ENCODE measurements around the gene VPS33B. TPM values are rescaled to one million over a fixed set of nuclear protein-coding genes. Genes with fewer than 3 reads are reported as not detected.

The VPS33B gene
- total and polyA plus RNA-seq, 2 of the 13 experiments (the other 11 are each of a cell fraction or from before 2014, with no cell fraction given), result 15.8 to 16.5 TPM

DNA sequence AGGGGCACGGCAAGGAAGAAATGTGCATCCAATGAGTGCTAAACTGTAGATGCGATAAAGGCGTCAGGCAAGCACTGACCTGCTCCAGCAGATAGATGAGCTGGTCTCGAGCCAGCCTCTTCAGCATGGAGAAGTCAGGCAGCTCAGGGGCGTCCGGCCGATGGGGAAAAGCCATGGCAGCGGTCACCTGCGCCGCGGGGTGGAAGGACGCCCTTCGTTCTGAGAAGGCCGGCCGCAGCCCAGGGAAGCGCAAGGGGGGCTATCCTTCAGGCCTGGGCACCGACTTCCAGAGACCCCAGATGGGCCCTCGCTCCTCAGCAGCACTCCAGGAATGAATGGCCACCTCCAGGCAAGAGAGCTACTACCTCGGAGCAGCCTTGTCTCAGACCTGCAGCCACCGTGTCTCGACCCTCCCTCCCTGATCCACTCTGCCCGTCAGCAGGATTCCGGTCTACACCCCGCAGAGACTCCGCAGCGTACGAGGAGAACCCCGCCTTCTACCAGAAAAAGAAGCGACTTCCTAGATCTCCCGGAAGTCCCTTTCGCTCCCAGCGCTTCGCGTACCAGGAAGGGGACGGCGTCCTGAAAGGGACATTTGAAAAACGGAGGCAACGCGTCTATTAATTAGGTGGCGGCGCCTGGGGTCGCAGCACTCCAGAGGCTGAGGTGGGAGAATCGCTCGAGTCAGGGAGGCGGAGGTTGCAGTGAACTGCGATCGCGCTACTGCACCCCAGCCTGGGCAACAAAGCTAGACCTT, at the start of gene VPS33B (continued):
- TF ChIP-seq, protein P1, sequence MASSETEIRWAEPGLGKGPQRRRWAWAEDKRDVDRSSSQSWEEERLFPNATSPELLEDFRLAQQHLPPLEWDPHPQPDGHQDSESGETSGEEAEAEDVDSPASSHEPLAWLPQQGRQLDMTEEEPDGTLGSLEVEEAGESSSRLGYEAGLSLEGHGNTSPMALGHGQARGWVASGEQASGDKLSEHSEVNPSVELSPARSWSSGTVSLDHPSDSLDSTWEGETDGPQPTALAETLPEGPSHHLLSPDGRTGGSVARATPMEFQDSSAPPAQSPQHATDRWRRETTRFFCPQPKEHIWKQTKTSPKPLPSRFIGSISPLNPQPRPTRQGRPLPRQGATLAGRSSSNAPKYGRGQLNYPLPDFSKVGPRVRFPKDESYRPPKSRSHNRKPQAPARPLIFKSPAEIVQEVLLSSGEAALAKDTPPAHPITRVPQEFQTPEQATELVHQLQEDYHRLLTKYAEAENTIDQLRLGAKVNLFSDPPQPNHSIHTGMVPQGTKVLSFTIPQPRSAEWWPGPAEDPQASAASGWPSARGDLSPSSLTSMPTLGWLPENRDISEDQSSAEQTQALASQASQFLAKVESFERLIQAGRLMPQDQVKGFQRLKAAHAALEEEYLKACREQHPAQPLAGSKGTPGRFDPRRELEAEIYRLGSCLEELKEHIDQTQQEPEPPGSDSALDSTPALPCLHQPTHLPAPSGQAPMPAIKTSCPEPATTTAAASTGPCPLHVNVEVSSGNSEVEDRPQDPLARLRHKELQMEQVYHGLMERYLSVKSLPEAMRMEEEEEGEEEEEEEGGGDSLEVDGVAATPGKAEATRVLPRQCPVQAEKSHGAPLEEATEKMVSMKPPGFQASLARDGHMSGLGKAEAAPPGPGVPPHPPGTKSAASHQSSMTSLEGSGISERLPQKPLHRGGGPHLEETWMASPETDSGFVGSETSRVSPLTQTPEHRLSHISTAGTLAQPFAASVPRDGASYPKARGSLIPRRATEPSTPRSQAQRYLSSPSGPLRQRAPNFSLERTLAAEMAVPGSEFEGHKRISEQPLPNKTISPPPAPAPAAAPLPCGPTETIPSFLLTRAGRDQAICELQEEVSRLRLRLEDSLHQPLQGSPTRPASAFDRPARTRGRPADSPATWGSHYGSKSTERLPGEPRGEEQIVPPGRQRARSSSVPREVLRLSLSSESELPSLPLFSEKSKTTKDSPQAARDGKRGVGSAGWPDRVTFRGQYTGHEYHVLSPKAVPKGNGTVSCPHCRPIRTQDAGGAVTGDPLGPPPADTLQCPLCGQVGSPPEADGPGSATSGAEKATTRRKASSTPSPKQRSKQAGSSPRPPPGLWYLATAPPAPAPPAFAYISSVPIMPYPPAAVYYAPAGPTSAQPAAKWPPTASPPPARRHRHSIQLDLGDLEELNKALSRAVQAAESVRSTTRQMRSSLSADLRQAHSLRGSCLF (CRISPR knock-in tag; IDR thresholded peaks at IDR 0.05; ENCODE audit: borderline replicate concordance), result no peak
- TF ChIP-seq ISL2 (CRISPR knock-in tag; IDR thresholded peaks at IDR 0.05) (no peak), ZNF124 (CRISPR knock-in tag; IDR thresholded peaks at IDR 0.05) (0 out of 2 replicates have a peak, but pooled peaks have one; percentile 23), ZNF34 (CRISPR knock-in tag; IDR thresholded peaks at IDR 0.05; ENCODE audit: borderline replicate concordance) (no peak), ZNF878 (CRISPR knock-in tag; IDR thresholded peaks at IDR 0.05) (0 out of 2 replicates have a peak, but pooled peaks have one; percentile 57), MXD4 (CRISPR knock-in tag; IDR thresholded peaks at IDR 0.05) (0 out of 2 replicates have a peak, but pooled peaks have one; percentile 45), ZNF660 (CRISPR knock-in tag; IDR thresholded peaks at IDR 0.05; ENCODE audit: borderline replicate concordance, low read depth) (no peak), ZNF747 (CRISPR knock-in tag; IDR thresholded peaks at IDR 0.05; ENCODE audit: borderline replicate concordance) (peak; percentile 54; the same call in 1 of the 2 replicates), THAP11 (CRISPR knock-in tag; IDR thresholded peaks at IDR 0.05) (peak; percentile 92), ZNF331 (CRISPR knock-in tag; IDR thresholded peaks at IDR 0.05) (peak; percentile 52; the same call in 1 of the 2 replicates)
- TF ChIP-seq, protein P2, sequence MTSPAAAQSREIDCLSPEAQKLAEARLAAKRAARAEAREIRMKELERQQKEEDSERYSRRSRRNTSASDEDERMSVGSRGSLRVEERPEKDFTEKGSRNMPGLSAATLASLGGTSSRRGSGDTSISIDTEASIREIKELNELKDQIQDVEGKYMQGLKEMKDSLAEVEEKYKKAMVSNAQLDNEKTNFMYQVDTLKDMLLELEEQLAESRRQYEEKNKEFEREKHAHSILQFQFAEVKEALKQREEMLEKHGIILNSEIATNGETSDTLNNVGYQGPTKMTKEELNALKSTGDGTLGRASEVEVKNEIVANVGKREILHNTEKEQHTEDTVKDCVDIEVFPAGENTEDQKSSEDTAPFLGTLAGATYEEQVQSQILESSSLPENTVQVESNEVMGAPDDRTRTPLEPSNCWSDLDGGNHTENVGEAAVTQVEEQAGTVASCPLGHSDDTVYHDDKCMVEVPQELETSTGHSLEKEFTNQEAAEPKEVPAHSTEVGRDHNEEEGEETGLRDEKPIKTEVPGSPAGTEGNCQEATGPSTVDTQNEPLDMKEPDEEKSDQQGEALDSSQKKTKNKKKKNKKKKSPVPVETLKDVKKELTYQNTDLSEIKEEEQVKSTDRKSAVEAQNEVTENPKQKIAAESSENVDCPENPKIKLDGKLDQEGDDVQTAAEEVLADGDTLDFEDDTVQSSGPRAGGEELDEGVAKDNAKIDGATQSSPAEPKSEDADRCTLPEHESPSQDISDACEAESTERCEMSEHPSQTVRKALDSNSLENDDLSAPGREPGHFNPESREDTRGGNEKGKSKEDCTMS (CRISPR knock-in tag; conservative IDR thresholded peaks at IDR 0.05), result no peak
- TF ChIP-seq, protein P3, sequence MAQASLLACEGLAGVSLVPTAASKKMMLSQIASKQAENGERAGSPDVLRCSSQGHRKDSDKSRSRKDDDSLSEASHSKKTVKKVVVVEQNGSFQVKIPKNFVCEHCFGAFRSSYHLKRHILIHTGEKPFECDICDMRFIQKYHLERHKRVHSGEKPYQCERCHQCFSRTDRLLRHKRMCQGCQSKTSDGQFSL (CRISPR knock-in tag; IDR thresholded peaks at IDR 0.05), result no peak
- TF ChIP-seq, protein P4, sequence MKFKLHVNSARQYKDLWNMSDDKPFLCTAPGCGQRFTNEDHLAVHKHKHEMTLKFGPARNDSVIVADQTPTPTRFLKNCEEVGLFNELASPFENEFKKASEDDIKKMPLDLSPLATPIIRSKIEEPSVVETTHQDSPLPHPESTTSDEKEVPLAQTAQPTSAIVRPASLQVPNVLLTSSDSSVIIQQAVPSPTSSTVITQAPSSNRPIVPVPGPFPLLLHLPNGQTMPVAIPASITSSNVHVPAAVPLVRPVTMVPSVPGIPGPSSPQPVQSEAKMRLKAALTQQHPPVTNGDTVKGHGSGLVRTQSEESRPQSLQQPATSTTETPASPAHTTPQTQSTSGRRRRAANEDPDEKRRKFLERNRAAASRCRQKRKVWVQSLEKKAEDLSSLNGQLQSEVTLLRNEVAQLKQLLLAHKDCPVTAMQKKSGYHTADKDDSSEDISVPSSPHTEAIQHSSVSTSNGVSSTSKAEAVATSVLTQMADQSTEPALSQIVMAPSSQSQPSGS (CRISPR knock-in tag; IDR thresholded peaks at IDR 0.05), result 0 out of 2 replicates have a peak, but pooled peaks have one; percentile 38
- TF ChIP-seq, protein P5, sequence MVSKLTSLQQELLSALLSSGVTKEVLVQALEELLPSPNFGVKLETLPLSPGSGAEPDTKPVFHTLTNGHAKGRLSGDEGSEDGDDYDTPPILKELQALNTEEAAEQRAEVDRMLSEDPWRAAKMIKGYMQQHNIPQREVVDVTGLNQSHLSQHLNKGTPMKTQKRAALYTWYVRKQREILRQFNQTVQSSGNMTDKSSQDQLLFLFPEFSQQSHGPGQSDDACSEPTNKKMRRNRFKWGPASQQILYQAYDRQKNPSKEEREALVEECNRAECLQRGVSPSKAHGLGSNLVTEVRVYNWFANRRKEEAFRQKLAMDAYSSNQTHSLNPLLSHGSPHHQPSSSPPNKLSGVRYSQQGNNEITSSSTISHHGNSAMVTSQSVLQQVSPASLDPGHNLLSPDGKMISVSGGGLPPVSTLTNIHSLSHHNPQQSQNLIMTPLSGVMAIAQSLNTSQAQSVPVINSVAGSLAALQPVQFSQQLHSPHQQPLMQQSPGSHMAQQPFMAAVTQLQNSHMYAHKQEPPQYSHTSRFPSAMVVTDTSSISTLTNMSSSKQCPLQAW (CRISPR knock-in tag; IDR thresholded peaks at IDR 0.05), result peak; percentile 75
